K562 (cell line): Measurements from ENCODE around the gene ST6GALNAC6. TPM values are rescaled to one million over a fixed set of nuclear protein-coding genes. Genes with fewer than 3 reads are reported as not detected.

Source experiments
- ATF7 ChIP-seq: fragments of 450-650 bp; IDR thresholded peaks from 2 replicates; pipeline ENCODE4 v1.7.1; 2014; ENCODE audit warnings: mild to moderate bottlenecking, moderate library complexity
- CBX3 ChIP-seq, 2 experiments: IDR thresholded peaks; 1 replicate in 1 of 2; 2 replicates in 1 of 2; pipeline ENCODE4 v1.6.1; 2012; ENCODE audit warnings: inconsistent platforms in 2 of 2, low read length in 2 of 2, borderline replicate concordance in 1 of 2, control low read depth in 1 of 2
- CREBBP ChIP-seq: IDR thresholded peaks from one replicate; pipeline ENCODE4 v1.6.1; 2012; ENCODE audit warnings: low read depth, mild to moderate bottlenecking, control low read depth, inconsistent platforms, low read length
- ELF1 ChIP-seq: fragments of 200-800 bp; sonication (Bioruptor generic); IDR thresholded peaks from 2 replicates; pipeline ENCODE4 v1.6.1; 2016; ENCODE audit warnings: missing genetic modification characterization, missing compliant biosample characterization
- GATA2 ChIP-seq: sonication (generic); formaldehyde crosslinking; IDR thresholded peaks from 2 replicates; pipeline ENCODE4 v1.4.0; 2020; ENCODE audit warnings: mild to moderate bottlenecking, missing genetic modification reagents
- JUND ChIP-seq, 2 experiments: IDR thresholded peaks; 2 replicates in 1 of 2; 3 replicates in 1 of 2; pipeline ENCODE4 v1.6.1; 2011; ENCODE audit warnings: borderline replicate concordance in 2 of 2, low read depth in 2 of 2, low read length in 2 of 2, improper control_type of control experiment in 1 of 2, missing biosample characterization in 1 of 2, missing genetic modification characterization in 1 of 2, missing genetic modification reagents in 1 of 2
- MYNN ChIP-seq, 2 experiments: sonication (generic); formaldehyde crosslinking in 1 of 2; IDR thresholded peaks; 2 replicates each; pipeline versions ENCODE4 v1.5.0 to v1.6.1; 2016 to 2020; ENCODE audit warnings: antibody characterized with exemption in 1 of 2, missing genetic modification reagents in 1 of 2
- NFIC ChIP-seq: fragments of 450-650 bp; IDR thresholded peaks from 2 replicates; pipeline ENCODE4 v1.6.1; 2017; ENCODE audit warnings: mild to moderate bottlenecking, inconsistent platforms
- NR4A1 ChIP-seq, 2 experiments: fragments of 250-450 bp in 1 of 2; fragments of 450-650 bp in 1 of 2; sonication (Bioruptor Pico) in 1 of 2; IDR thresholded peaks; 2 replicates each; pipeline versions ENCODE4 v1.4.0 to v1.6.1; 2016 to 2020; ENCODE audit warnings: mild to moderate bottlenecking in 2 of 2, missing compliant biosample characterization in 1 of 2, missing genetic modification characterization in 1 of 2, moderate library complexity in 1 of 2
- SIN3A ChIP-seq, 2 experiments: fragments of 150-350 bp in 1 of 2; IDR thresholded peaks; 2 replicates each; pipeline ENCODE4 v1.6.1; 2011 to 2016; ENCODE audit warnings: borderline replicate concordance in 2 of 2, low read depth in 2 of 2, low read length in 2 of 2, mild to moderate bottlenecking in 2 of 2, moderate library complexity in 2 of 2; ENCODE audit not compliant: control insufficient read depth in 1 of 2
- SIRT6 ChIP-seq: IDR thresholded peaks from one replicate; pipeline ENCODE4 v1.6.1; 2012; ENCODE audit warnings: low read depth, mild to moderate bottlenecking, control low read depth, inconsistent platforms, low read length, moderate library complexity
- TBP ChIP-seq: optimal IDR thresholded peaks from 2 replicates; pipeline ENCODE3; 2011; ENCODE audit warnings: low read depth, low read length, improper control_type of control experiment
- ZNF707 ChIP-seq: fragments of 250-450 bp; sonication (Bioruptor Pico); conservative IDR thresholded peaks from 2 replicates; pipeline ENCODE4 v1.8.0; 2022; ENCODE audit warnings: inconsistent platforms, mild to moderate bottlenecking, moderate library complexity
- polyA plus RNA-seq, 8 experiments: library from polyadenylated mRNA; depleted of rRNA in 4 of 8; stranded (reverse) in 5 of 8; unstranded in 3 of 8; fragments of >200 nt; fragmentation: Nextera tagmentation in 2 of 8; fragmentation: Illumina TruSeq in 1 of 8; extraction: Ambion mirVana in 2 of 8; extraction: Trizol in 1 of 8; gene quantifications; 2 replicates each; pipeline versions ENCODE4 v1.2.1 to v1.2.3, GENCODE V29; 2011 to 2014; ENCODE audit warnings: inconsistent platforms in 1 of 8, missing spikeins in 1 of 8
- total RNA-seq, 7 experiments: library from RNA; depleted of rRNA in 6 of 7; stranded (reverse); fragments of >200 nt in 6 of 7; fragmentation: Illumina TruSeq in 2 of 7; extraction: Trizol in 2 of 7; gene quantifications; 2 replicates each; pipeline versions ENCODE4 v1.2.1 to v1.2.3, GENCODE V29; 2011 to 2021; ENCODE audit warnings: low replicate concordance in 1 of 7
- TF ChIP-seq, protein P1 (sequence below): fragments of 200-800 bp; sonication (Bioruptor generic); IDR thresholded peaks from 2 replicates; pipeline ENCODE4 v1.6.1; 2016; ENCODE audit warnings: missing genetic modification characterization, missing compliant biosample characterization
- TF ChIP-seq, protein P2 (sequence below): fragments of 450-650 bp; IDR thresholded peaks from 2 replicates; pipeline ENCODE4 v1.7.1; 2018; ENCODE audit warnings: mild to moderate bottlenecking, low read depth; ENCODE audit not compliant: partially characterized antibody
- TF ChIP-seq, protein P3 (sequence below), 2 experiments: IDR thresholded peaks; 2 replicates each; pipeline ENCODE4 v1.6.1; 2011; ENCODE audit warnings: borderline replicate concordance in 1 of 2, control low read depth in 1 of 2, low read depth in 1 of 2, low read length in 1 of 2, mild to moderate bottlenecking in 1 of 2, mixed read lengths in 1 of 2, moderate library complexity in 1 of 2; ENCODE audit not compliant: insufficient read depth in 1 of 2, insufficient read length in 1 of 2, poor library complexity in 1 of 2, severe bottlenecking in 1 of 2; ENCODE audit errors: extremely low read depth in 1 of 2

Gene ST6GALNAC6
- total and polyA plus RNA-seq, 9 of the 15 experiments (the other 6 are each of a cell fraction or from before 2014, with no cell fraction given) = 0.13 to 23.0 (median 14.5) TPM

DNA sequence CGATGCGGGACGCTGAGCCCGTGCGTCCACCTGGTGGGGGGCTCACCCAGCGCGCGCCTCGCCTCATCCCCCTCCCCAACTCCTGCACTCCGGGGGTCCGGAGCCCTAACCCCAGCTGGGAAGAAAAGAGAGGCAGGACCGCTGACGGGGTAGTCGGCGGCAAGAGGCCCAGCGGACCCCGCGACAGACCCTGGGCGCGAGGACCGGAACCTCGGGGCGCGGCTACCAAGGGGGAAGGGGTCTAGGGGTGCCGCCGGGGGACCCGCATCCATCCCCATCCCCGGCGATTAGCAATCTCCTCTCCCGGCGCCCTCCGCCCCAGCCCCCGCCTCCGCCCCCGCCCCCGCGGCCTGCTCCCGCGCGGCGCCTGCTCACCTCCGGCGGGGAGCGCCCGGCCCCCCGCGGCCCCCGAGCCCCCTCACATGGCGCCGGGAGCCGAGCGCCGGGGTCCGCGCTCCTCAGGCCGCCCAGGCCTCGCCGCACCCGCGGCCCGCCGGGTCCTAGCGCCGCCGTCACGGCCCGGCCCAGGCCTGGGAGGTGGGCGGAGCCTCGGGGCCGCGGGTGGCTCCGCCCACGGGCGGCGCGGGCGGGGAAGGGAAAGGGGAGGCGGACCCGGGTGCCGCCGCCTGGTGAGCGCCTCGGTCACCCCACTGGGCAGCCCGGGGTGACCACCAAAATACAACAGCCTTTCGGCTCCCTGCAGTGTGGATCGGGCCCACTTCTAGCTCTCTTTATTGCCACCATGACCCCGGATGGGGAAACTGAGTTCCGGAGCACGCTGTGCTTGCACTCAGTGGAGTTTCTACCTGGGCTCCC lies at the start of gene ST6GALNAC6 (continued):
- TF ChIP-seq, protein P1, sequence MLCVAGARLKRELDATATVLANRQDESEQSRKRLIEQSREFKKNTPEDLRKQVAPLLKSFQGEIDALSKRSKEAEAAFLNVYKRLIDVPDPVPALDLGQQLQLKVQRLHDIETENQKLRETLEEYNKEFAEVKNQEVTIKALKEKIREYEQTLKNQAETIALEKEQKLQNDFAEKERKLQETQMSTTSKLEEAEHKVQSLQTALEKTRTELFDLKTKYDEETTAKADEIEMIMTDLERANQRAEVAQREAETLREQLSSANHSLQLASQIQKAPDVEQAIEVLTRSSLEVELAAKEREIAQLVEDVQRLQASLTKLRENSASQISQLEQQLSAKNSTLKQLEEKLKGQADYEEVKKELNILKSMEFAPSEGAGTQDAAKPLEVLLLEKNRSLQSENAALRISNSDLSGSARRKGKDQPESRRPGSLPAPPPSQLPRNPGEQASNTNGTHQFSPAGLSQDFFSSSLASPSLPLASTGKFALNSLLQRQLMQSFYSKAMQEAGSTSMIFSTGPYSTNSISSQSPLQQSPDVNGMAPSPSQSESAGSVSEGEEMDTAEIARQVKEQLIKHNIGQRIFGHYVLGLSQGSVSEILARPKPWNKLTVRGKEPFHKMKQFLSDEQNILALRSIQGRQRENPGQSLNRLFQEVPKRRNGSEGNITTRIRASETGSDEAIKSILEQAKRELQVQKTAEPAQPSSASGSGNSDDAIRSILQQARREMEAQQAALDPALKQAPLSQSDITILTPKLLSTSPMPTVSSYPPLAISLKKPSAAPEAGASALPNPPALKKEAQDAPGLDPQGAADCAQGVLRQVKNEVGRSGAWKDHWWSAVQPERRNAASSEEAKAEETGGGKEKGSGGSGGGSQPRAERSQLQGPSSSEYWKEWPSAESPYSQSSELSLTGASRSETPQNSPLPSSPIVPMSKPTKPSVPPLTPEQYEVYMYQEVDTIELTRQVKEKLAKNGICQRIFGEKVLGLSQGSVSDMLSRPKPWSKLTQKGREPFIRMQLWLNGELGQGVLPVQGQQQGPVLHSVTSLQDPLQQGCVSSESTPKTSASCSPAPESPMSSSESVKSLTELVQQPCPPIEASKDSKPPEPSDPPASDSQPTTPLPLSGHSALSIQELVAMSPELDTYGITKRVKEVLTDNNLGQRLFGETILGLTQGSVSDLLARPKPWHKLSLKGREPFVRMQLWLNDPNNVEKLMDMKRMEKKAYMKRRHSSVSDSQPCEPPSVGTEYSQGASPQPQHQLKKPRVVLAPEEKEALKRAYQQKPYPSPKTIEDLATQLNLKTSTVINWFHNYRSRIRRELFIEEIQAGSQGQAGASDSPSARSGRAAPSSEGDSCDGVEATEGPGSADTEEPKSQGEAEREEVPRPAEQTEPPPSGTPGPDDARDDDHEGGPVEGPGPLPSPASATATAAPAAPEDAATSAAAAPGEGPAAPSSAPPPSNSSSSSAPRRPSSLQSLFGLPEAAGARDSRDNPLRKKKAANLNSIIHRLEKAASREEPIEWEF (CRISPR knock-in tag) = no peak
- TF ChIP-seq SIRT6 = no peak
- 0 out of 2 replicates have a peak, but pooled peaks have one; percentile 12 for TF ChIP-seq ATF7
- no peak for TF ChIP-seq JUND (IDR thresholded peaks at IDR 0.05; ENCODE audit: borderline replicate concordance, low read depth, low read length)
- no peak for TF ChIP-seq JUND (tag; IDR thresholded peaks at IDR 0.05; ENCODE audit: borderline replicate concordance, low read depth, low read length)
- TF ChIP-seq NR4A1 (CRISPR knock-in tag; IDR thresholded peaks at IDR 0.05) = no peak
- no peak for TF ChIP-seq NR4A1 (tag; IDR thresholded peaks at IDR 0.05)
- no peak for TF ChIP-seq ZNF707 (CRISPR knock-in tag)
- TF ChIP-seq MYNN (IDR thresholded peaks at IDR 0.05) = no peak
- no peak for TF ChIP-seq MYNN (CRISPR knock-in tag; IDR thresholded peaks at IDR 0.05)
- 0 out of 2 replicates have a peak, but pooled peaks have one; percentile 0 for TF ChIP-seq NFIC
- TF ChIP-seq CBX3 (IDR thresholded peaks at IDR 0.05; ENCODE audit: borderline replicate concordance in 1 of 2, low read length in 2 of 2) = no peak
- TF ChIP-seq, protein P2, sequence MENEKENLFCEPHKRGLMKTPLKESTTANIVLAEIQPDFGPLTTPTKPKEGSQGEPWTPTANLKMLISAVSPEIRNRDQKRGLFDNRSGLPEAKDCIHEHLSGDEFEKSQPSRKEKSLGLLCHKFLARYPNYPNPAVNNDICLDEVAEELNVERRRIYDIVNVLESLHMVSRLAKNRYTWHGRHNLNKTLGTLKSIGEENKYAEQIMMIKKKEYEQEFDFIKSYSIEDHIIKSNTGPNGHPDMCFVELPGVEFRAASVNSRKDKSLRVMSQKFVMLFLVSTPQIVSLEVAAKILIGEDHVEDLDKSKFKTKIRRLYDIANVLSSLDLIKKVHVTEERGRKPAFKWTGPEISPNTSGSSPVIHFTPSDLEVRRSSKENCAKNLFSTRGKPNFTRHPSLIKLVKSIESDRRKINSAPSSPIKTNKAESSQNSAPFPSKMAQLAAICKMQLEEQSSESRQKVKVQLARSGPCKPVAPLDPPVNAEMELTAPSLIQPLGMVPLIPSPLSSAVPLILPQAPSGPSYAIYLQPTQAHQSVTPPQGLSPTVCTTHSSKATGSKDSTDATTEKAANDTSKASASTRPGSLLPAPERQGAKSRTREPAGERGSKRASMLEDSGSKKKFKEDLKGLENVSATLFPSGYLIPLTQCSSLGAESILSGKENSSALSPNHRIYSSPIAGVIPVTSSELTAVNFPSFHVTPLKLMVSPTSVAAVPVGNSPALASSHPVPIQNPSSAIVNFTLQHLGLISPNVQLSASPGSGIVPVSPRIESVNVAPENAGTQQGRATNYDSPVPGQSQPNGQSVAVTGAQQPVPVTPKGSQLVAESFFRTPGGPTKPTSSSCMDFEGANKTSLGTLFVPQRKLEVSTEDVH = no peak
- no peak for TF ChIP-seq ELF1 (tag)
- peak; percentile 37 for TF ChIP-seq TBP
- TF ChIP-seq CREBBP = no peak
- no peak for TF ChIP-seq SIN3A (IDR thresholded peaks at IDR 0.05; ENCODE audit: borderline replicate concordance in 2 of 2, control insufficient read depth in 1 of 2, low read depth in 2 of 2, low read length in 2 of 2)
- TF ChIP-seq, protein P3, sequence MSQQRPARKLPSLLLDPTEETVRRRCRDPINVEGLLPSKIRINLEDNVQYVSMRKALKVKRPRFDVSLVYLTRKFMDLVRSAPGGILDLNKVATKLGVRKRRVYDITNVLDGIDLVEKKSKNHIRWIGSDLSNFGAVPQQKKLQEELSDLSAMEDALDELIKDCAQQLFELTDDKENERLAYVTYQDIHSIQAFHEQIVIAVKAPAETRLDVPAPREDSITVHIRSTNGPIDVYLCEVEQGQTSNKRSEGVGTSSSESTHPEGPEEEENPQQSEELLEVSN (IDR thresholded peaks at IDR 0.05; ENCODE audit: borderline replicate concordance in 1 of 2, extremely low read depth in 1 of 2, insufficient read depth in 1 of 2, insufficient read length in 1 of 2, low read depth in 1 of 2, low read length in 1 of 2, poor library complexity in 1 of 2, severe bottlenecking in 1 of 2) = peak in 1 of 2 experiments; percentile 46
- TF ChIP-seq GATA2 (CRISPR knock-in tag) = no peak
